GM18907 (cell line): Measurements from ENCODE around the gene GTF2F2.

Experiments
- ATAC-seq: cut with Tn5 transposase; IDR thresholded peaks from one replicate; pipeline ENCODE4 v1.9.1; 2021; ENCODE audit warnings: mild to moderate bottlenecking, moderate library complexity; ENCODE audit not compliant: unreplicated experiment

GTF2F2 gene

GRCh38 chr13:45209229-45209628, 88.9 kb downstream of the GTF2F2 start:
- no peak for ATAC-seq

- ATAC-seq, result no peak
Observed at GRCh38 chr13:45215392-45216077, 95.2 kb downstream of the GTF2F2 start.

GRCh38 chr13:45216193-45216592, 95.9 kb downstream of the GTF2F2 start:
- no peak for ATAC-seq

- no peak for ATAC-seq
Observed at GRCh38 chr13:45218689-45219088, 98.4 kb downstream of the GTF2F2 start.

GRCh38 chr13:45219123-45219891, 99.0 kb downstream of the GTF2F2 start:
- ATAC-seq, result no peak

GRCh38 chr13:45219938-45220375, 99.6 kb downstream of the GTF2F2 start:
- no peak for ATAC-seq

GRCh38 chr13:45220403-45220802, 100.1 kb downstream of the GTF2F2 start:
- ATAC-seq, result no peak

GRCh38 chr13:45222516-45222915, 102.2 kb downstream of the GTF2F2 start:
- ATAC-seq, result no peak

GRCh38 chr13:45222919-45223318, 102.6 kb downstream of the GTF2F2 start:
- no peak for ATAC-seq

GRCh38 chr13:45224176-45224575, 103.9 kb downstream of the GTF2F2 start:
- no peak for ATAC-seq

GRCh38 chr13:45225370-45225769, 105.1 kb downstream of the GTF2F2 start:
- ATAC-seq, result no peak

- ATAC-seq, result no peak
Observed at GRCh38 chr13:45226024-45226423, 105.7 kb downstream of the GTF2F2 start.

GRCh38 chr13:45228002-45228401, 107.7 kb downstream of the GTF2F2 start:
- ATAC-seq, result no peak

GRCh38 chr13:45229172-45229571, 108.9 kb downstream of the GTF2F2 start:
- no peak for ATAC-seq

- no peak for ATAC-seq
Observed at GRCh38 chr13:45231305-45231704, 111.0 kb downstream of the GTF2F2 start.

GRCh38 chr13:45231722-45232121, 111.4 kb downstream of the GTF2F2 start:
- ATAC-seq, result no peak

- ATAC-seq, result no peak
Observed at GRCh38 chr13:45232591-45232990, 112.3 kb downstream of the GTF2F2 start.

- ATAC-seq, result no peak
Observed at GRCh38 chr13:45238945-45239795, 118.9 kb downstream of the GTF2F2 start.

GRCh38 chr13:45240143-45240542, 119.8 kb downstream of the GTF2F2 start:
- no peak for ATAC-seq

- ATAC-seq, result no peak
Observed at GRCh38 chr13:45242070-45242469, 121.8 kb downstream of the GTF2F2 start.

GRCh38 chr13:45242524-45242923, 122.2 kb downstream of the GTF2F2 start:
- no peak for ATAC-seq
